Nephron (organoid): ENCODE measurements around the gene SEBOX.

Experiments used
- H3K27ac Mint-ChIP-seq, 3 experiments: 2 replicates each; pipeline ENCODE4 v1.8.0; 2020; ENCODE audit warnings: mixed read lengths in 3 of 3, mild to moderate bottlenecking in 2 of 3, moderate library complexity in 1 of 3
- H3K27me3 Mint-ChIP-seq: 2 replicates; pipeline ENCODE4 v1.8.0; 2021; ENCODE audit warnings: low read depth, mild to moderate bottlenecking, moderate library complexity, mixed read lengths
- H3K36me3 Mint-ChIP-seq: 2 replicates; pipeline ENCODE4 v1.8.0; 2020; ENCODE audit warnings: low read depth, mixed read lengths
- H3K4me1 Mint-ChIP-seq: 2 replicates; pipeline ENCODE4 v1.8.0; 2020; ENCODE audit warnings: mixed read lengths
- H3K4me3 Mint-ChIP-seq, 3 experiments: 2 replicates each; pipeline ENCODE4 v1.8.0; 2020; ENCODE audit warnings: mild to moderate bottlenecking in 3 of 3, mixed read lengths in 3 of 3, moderate library complexity in 2 of 3
- H3K9me3 Mint-ChIP-seq: 2 replicates; pipeline ENCODE4 v1.8.0; 2020; ENCODE audit warnings: mixed read lengths
- CTCF ChIP-seq, 3 experiments: fragments of 200-600 bp; sonication (generic); IDR thresholded peaks; one replicate each; pipeline ENCODE4 v1.5.0; 2021; ENCODE audit warnings: antibody characterized with exemption in 3 of 3; ENCODE audit not compliant: unreplicated experiment in 3 of 3

Gene SEBOX

DNA sequence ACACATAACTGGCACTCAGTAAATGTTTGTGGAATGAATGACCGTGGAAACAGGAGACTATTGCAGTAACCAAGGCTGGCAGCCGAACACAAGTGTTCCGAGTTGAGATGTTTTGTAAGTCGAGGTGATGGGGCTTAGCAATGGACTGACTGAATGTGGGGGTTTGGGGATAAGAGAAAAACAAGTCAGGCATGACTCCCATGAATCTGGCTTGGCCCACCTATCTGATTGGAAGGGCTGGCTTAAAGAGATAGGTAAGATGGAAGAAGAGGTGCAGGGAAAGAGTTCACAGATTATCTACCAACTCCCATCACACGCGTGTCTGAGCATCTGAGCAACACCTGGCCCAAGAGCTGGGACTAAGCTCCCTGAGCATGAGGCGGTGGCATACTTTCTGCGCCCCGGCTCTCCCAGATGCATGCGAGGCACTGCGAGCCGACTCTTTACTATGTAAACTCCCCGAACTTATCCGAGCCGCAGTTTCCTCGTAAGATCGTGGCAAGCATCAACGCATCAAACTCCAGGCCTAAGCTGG, 30.3 kb downstream of the SEBOX start:
- Mint-ChIP-seq H3K36me3 (peaks cover 4% of the 10 kb centered on the region), H3K4me1 (peaks cover 48% of the 10 kb centered on the region), H3K9me3 (no peaks in the 10 kb centered on the region), H3K27me3 (no peaks in the 10 kb centered on the region), H3K27ac (peak overlapping the region; percentile 45 to 88 (median 79)), H3K4me3 (peak overlapping the region; percentile 98 to 99 (median 99))
- TF ChIP-seq CTCF (IDR thresholded peaks at IDR 0.05; ENCODE audit: unreplicated experiment in 3 of 3) = no peak

- TF ChIP-seq CTCF (IDR thresholded peaks at IDR 0.05; ENCODE audit: unreplicated experiment in 3 of 3) = no peak
- H3K9me3 Mint-ChIP-seq = no peaks in the 10 kb centered on the region
- H3K4me3 Mint-ChIP-seq = peak overlapping the region; percentile 98 to 99 (median 99)
- peaks cover 5% of the 10 kb centered on the region for H3K36me3 Mint-ChIP-seq
- H3K27me3 Mint-ChIP-seq = no peaks in the 10 kb centered on the region
- peaks cover 48% of the 10 kb centered on the region for H3K4me1 Mint-ChIP-seq
- H3K27ac Mint-ChIP-seq = peak overlapping the region; percentile 23 to 79 (median 46)
Measured at GRCh38 chr17:28334171-28334570, 30.8 kb downstream of the SEBOX start.

GRCh38 chr17:28333083-28333746, 31.8 kb downstream of the SEBOX start:
- TF ChIP-seq CTCF (IDR thresholded peaks at IDR 0.05; ENCODE audit: unreplicated experiment in 3 of 3) = no peak
- H3K4me3 Mint-ChIP-seq = peak overlapping the region; percentile 98 to 99 (median 99)
- H3K27ac Mint-ChIP-seq = peak overlapping the region in 1 of 3 experiments; percentile 9
- H3K4me1 Mint-ChIP-seq = peaks cover 42% of the 10 kb centered on the region
- no peaks in the 10 kb centered on the region for H3K9me3 Mint-ChIP-seq
- no peaks in the 10 kb centered on the region for H3K27me3 Mint-ChIP-seq
- peaks cover 9% of the 10 kb centered on the region for H3K36me3 Mint-ChIP-seq

DNA sequence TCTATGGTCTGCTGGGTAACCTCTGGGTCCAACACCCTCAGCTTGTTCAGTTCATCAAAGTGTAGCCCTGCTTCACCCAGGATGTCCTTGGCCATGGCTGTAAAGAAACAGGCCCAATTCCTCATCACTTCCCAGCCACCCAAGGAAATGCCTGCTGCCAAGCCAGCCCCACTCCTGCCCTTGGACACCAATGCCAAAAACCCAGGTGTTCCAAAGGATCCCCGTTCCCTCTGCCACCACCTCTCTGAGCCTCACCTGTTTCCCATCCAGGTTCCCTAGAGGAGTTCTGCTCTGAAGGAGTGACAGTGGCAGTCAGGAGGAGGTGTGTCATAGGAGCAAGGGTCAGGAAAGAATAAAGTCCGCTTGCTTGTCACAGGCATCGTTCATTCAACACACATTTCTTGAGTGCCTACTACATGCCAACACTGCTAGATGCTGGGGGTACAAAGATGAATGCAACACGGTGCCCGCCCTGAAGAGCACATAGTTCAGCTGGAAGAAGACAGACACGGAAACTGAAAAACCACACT, 33.0 kb downstream of the SEBOX start:
- H3K27ac Mint-ChIP-seq = no peak overlapping the region
- peak overlapping the region; percentile 46 to 99 (median 98) for H3K4me3 Mint-ChIP-seq
- no peaks in the 10 kb centered on the region for H3K9me3 Mint-ChIP-seq
- H3K36me3 Mint-ChIP-seq = peaks cover 19% of the 10 kb centered on the region
- H3K27me3 Mint-ChIP-seq = no peaks in the 10 kb centered on the region
- no peak for TF ChIP-seq CTCF (IDR thresholded peaks at IDR 0.05; ENCODE audit: unreplicated experiment in 3 of 3)
- H3K4me1 Mint-ChIP-seq = peaks cover 32% of the 10 kb centered on the region

- no peak for TF ChIP-seq CTCF (IDR thresholded peaks at IDR 0.05; ENCODE audit: unreplicated experiment in 3 of 3)
Measured at GRCh38 chr17:28330671-28331070, 34.3 kb downstream of the SEBOX start.

More at GRCh38 chr17:28330671-28331070, 34.3 kb downstream of the SEBOX start:
- H3K27ac Mint-ChIP-seq = no peak overlapping the region
- H3K4me3 Mint-ChIP-seq = peak overlapping the region in 1 of 3 experiments; percentile 69
- peaks cover 28% of the 10 kb centered on the region for H3K36me3 Mint-ChIP-seq
- no peaks in the 10 kb centered on the region for H3K27me3 Mint-ChIP-seq
- H3K4me1 Mint-ChIP-seq = peaks cover 24% of the 10 kb centered on the region
- H3K9me3 Mint-ChIP-seq = no peaks in the 10 kb centered on the region
